ENCODE data around the gene COPG1.

DNA sequence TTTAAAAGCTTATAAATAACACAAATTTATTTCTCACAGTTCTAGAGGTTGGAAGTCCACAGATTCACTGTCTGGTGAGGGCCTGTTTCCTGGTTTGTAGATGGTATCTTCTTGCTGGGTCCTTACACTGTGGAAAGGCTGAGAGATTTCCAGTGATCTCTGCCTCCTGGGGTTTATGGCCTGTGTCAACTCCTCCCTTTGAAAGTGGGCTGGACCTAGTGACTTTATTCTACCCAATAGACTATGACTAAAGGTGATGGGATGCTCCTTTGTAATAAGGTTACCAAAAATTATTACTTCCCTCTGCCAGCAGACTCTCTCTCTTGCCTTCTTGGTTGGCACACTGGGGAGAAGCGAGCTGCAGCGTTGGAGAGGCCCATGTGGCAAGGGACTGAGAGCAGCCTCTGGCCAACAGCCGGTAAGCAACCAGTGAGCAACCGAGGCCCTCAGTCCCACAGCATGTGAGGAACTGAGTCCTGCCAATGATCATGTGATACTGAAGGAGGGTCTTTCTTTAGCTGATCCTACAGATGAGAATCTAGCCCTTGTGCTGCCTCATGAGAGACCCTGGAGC is 14.0 kb upstream of the COPG1 start:
- TF ChIP-seq, protein P1, sequence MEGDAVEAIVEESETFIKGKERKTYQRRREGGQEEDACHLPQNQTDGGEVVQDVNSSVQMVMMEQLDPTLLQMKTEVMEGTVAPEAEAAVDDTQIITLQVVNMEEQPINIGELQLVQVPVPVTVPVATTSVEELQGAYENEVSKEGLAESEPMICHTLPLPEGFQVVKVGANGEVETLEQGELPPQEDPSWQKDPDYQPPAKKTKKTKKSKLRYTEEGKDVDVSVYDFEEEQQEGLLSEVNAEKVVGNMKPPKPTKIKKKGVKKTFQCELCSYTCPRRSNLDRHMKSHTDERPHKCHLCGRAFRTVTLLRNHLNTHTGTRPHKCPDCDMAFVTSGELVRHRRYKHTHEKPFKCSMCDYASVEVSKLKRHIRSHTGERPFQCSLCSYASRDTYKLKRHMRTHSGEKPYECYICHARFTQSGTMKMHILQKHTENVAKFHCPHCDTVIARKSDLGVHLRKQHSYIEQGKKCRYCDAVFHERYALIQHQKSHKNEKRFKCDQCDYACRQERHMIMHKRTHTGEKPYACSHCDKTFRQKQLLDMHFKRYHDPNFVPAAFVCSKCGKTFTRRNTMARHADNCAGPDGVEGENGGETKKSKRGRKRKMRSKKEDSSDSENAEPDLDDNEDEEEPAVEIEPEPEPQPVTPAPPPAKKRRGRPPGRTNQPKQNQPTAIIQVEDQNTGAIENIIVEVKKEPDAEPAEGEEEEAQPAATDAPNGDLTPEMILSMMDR (IDR thresholded peaks at IDR 0.05; ENCODE audit: borderline replicate concordance, extremely low read depth, low read length, poor library complexity, severe bottlenecking), result no peak
- no peak for TF ChIP-seq EZH2 (IDR thresholded peaks at IDR 0.05; ENCODE audit: borderline replicate concordance, low read depth, low read length, severe bottlenecking)

Data from DND-41 (cell line).